Measurements from ENCODE around the gene SIX2. TPM values are rescaled to one million over a fixed set of nuclear protein-coding genes. Genes with fewer than 3 reads are reported as not detected.

Gene SIX2
- total and polyA plus RNA-seq, 2 of the 13 experiments (the other 11 are each of a cell fraction or from before 2014, with no cell fraction given) = not detected

DNA sequence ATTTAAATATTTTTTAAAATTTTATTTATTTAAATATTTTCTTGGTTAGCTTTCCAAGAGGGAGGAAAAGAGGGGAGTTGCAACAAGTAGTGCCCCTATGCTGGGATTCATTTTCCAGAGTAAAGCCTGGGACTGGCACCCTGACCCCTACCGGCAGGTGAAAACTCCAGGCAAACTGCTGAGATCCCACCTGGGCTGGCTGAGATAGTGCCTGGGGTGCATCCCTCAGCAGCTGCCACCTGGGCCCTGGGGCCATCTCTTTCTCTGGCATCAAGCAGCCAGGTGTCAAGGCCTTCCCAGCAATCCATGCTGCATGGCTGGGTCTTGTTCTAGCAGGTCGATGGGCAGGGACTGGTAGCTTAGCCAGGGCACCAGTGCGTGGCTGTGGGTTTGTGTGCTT is 6.6 kb downstream of the SIX2 start:
- Histone ChIP-seq H3K9ac (ENCODE audit: insufficient read depth, low read depth, low read length) (no peak overlapping the region), H4K20me1 (ENCODE audit: insufficient read depth, low read length) (no peaks in the 10 kb centered on the region; the same call in 1 of the 2 replicates), H3K36me3 (replicated peaks in 1 of 2; ENCODE audit: control insufficient read depth in 1 of 2, insufficient read depth in 2 of 2, low read length in 2 of 2) (no peaks in the 10 kb centered on the region), H3K9me3 (ENCODE audit: low read length) (no peaks in the 10 kb centered on the region), H3K4me1 (ENCODE audit: insufficient read depth, low read length) (no peaks in the 10 kb centered on the region), H3K4me2 (ENCODE audit: low read depth, low read length) (no peak overlapping the region), H3K27ac (ENCODE audit: extremely low read length, insufficient read depth, low read length) (no peak overlapping the region), H2AFZ (ENCODE audit: low read length) (no peak overlapping the region), H3K27me3 (ENCODE audit: control insufficient read depth in 1 of 2, insufficient read depth in 2 of 2, low read length in 2 of 2) (peaks cover 9 to 88% of the 10 kb centered on the region in 2 experiments), H3K4me3 (replicated peaks in 1 of 3; ENCODE audit: insufficient read depth in 1 of 3, low read depth in 2 of 3, low read length in 3 of 3) (no peak overlapping the region), H3K79me2 (ENCODE audit: insufficient read depth, low read length) (no peaks in the 10 kb centered on the region)
- TF ChIP-seq PHF20 (CRISPR knock-in tag; IDR thresholded peaks at IDR 0.05) = no peak
- no peak for TF ChIP-seq MAF1 (CRISPR knock-in tag; IDR thresholded peaks at IDR 0.05; ENCODE audit: borderline replicate concordance)
- no peak for TF ChIP-seq PAWR (CRISPR knock-in tag; IDR thresholded peaks at IDR 0.05; ENCODE audit: borderline replicate concordance)
- TF ChIP-seq BHLHE40 (IDR thresholded peaks at IDR 0.05; ENCODE audit: low read length) = no peak
- no peak for TF ChIP-seq HMG20B (CRISPR knock-in tag; conservative IDR thresholded peaks at IDR 0.05)
- TF ChIP-seq ZKSCAN1 (IDR thresholded peaks at IDR 0.05; ENCODE audit: low read length) = no peak
- no peak for TF ChIP-seq ZNF577 (CRISPR knock-in tag; IDR thresholded peaks at IDR 0.05; ENCODE audit: borderline replicate concordance, low read depth)
- TF ChIP-seq ZNF337 (CRISPR knock-in tag; IDR thresholded peaks at IDR 0.05; ENCODE audit: borderline replicate concordance, low read depth) = no peak
- no peak for TF ChIP-seq ZNF329 (CRISPR knock-in tag; IDR thresholded peaks at IDR 0.05; ENCODE audit: low read depth)
- TF ChIP-seq ZNF616 (CRISPR knock-in tag; IDR thresholded peaks at IDR 0.05; ENCODE audit: low read depth) = no peak
- TF ChIP-seq, protein P1, sequence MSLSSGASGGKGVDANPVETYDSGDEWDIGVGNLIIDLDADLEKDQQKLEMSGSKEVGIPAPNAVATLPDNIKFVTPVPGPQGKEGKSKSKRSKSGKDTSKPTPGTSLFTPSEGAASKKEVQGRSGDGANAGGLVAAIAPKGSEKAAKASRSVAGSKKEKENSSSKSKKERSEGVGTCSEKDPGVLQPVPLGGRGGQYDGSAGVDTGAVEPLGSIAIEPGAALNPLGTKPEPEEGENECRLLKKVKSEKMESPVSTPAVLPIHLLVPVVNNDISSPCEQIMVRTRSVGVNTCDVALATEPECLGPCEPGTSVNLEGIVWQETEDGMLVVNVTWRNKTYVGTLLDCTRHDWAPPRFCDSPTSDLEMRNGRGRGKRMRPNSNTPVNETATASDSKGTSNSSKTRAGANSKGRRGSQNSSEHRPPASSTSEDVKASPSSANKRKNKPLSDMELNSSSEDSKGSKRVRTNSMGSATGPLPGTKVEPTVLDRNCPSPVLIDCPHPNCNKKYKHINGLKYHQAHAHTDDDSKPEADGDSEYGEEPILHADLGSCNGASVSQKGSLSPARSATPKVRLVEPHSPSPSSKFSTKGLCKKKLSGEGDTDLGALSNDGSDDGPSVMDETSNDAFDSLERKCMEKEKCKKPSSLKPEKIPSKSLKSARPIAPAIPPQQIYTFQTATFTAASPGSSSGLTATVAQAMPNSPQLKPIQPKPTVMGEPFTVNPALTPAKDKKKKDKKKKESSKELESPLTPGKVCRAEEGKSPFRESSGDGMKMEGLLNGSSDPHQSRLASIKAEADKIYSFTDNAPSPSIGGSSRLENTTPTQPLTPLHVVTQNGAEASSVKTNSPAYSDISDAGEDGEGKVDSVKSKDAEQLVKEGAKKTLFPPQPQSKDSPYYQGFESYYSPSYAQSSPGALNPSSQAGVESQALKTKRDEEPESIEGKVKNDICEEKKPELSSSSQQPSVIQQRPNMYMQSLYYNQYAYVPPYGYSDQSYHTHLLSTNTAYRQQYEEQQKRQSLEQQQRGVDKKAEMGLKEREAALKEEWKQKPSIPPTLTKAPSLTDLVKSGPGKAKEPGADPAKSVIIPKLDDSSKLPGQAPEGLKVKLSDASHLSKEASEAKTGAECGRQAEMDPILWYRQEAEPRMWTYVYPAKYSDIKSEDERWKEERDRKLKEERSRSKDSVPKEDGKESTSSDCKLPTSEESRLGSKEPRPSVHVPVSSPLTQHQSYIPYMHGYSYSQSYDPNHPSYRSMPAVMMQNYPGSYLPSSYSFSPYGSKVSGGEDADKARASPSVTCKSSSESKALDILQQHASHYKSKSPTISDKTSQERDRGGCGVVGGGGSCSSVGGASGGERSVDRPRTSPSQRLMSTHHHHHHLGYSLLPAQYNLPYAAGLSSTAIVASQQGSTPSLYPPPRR (CRISPR knock-in tag; IDR thresholded peaks at IDR 0.05; ENCODE audit: borderline replicate concordance) = no peak
- no peak for TF ChIP-seq ZNF781 (CRISPR knock-in tag; IDR thresholded peaks at IDR 0.05; ENCODE audit: borderline replicate concordance, not compliant biosample characterization)
- no peak for TF ChIP-seq SOX5 (CRISPR knock-in tag; IDR thresholded peaks at IDR 0.05; ENCODE audit: borderline replicate concordance)
- in situ Hi-C loops (cut with HindIII; ENCODE audit: extremely low pct_ligation_motif_present, low pct_unique_long_range_greater_than_20kb) (no loop called here), intact Hi-C loops (cut with micrococcal nuclease; ENCODE audit: unreplicated experiment) (no loop called here)
- ChIA-PET POLR2A (no interaction called here), CTCF (ENCODE audit: low intra/inter-chr PET ratio, low total read pairs) (no interaction called here)
- BruUV-seq (replicated peaks) = no TSS peak
- 49% methylated on average over 3 of the region's 3 CpGs for WGBS (ENCODE audit: low lambda C conversion rate)
- FAIRE-seq = no peak
- no peak for DNase-seq (ENCODE audit: low spot score)
- peak; percentile 21; the same call in 1 of the 3 replicates for ATAC-seq

Measured in HepG2 (cell line).